OCI-LY3 (cell line): ENCODE data around the gene RFX2.

ENCODE experiments used
- EZH2phosphoT487 ChIP-seq: fragments of 200-600 bp; shearing (Covaris generic); IDR thresholded peaks from 2 replicates; pipeline ENCODE4 v1.6.1; 2018; ENCODE audit warnings: antibody characterized with exemption, mixed run types, low read depth
- TF ChIP-seq, protein P1 (sequence below): fragments of 200-600, 300-600 bp; sonication (generic); IDR thresholded peaks from 2 replicates; pipeline ENCODE4 v1.5.1; 2014; ENCODE audit warnings: antibody characterized with exemption, low read length, low read depth

DNA sequence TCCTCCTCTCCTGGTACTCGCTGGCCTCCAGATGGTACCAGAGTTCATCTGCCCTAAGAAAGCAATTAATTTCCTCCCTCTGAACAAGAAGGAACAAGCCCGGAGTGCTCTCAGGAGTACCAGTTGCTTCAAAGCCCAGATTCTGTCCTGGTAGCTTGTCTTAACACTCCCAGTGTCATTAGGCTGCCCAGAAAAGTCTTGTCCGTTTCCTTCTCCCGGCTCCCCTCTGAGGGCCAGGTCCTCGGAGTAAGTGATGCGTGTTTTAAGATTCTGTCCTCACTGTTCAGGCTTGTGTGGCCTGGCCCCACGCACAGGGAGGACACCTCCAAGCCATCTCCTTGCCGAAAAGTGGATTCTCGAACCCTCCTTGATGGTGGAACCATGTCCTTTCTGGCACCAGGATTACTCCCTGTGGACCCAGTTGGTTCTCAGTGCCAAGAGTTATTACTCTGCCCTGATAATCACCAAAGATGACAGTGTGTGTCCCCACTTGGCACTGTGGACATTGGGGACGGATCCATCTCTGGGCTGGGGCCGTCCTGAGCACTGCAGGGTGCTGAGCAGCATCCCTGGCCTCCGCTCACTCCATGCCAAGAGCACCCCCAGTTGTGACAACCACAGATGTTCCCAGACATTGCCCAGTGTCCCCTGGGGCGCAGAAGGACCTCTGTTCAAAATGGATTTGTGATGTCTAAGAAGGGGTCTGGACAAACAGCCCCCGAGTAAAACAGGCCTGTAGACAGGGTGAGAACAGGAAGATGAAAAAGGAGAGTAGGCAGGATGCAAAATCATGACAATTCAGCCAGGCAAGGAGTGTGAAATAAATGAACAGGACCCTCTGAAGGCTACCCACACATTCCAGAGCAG lies 52.4 kb downstream of the RFX2 start:
- TF ChIP-seq, protein P1, sequence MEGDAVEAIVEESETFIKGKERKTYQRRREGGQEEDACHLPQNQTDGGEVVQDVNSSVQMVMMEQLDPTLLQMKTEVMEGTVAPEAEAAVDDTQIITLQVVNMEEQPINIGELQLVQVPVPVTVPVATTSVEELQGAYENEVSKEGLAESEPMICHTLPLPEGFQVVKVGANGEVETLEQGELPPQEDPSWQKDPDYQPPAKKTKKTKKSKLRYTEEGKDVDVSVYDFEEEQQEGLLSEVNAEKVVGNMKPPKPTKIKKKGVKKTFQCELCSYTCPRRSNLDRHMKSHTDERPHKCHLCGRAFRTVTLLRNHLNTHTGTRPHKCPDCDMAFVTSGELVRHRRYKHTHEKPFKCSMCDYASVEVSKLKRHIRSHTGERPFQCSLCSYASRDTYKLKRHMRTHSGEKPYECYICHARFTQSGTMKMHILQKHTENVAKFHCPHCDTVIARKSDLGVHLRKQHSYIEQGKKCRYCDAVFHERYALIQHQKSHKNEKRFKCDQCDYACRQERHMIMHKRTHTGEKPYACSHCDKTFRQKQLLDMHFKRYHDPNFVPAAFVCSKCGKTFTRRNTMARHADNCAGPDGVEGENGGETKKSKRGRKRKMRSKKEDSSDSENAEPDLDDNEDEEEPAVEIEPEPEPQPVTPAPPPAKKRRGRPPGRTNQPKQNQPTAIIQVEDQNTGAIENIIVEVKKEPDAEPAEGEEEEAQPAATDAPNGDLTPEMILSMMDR: no peak
- TF ChIP-seq EZH2phosphoT487: no peak
